CD4-positive, alpha-beta T cell (primary cell): ENCODE results near the gene TCEA2. TPM values are rescaled to one million over a fixed set of nuclear protein-coding genes. Genes with fewer than 3 reads are reported as not detected.

ENCODE experiments used
- ATAC-seq: fragments of 200-7000 bp; cut with Tn5 transposase; one replicate; pipeline ENCODE4 v1.10.0; 2022; ENCODE audit warnings: mild to moderate bottlenecking; ENCODE audit not compliant: poor library complexity
- CTCF ChIA-PET: fragments of 350-600 bp; sonication (Branson Sonifier 250); formaldehyde crosslinking; loops from one replicate; lab custom pipeline; 2021; ENCODE audit warnings: antibody characterized with exemption, inconsistent platforms; lab: Charles Lee
- POLR2A ChIA-PET: fragments of 350-600 bp; sonication (Branson Sonifier 250); formaldehyde crosslinking; loops from one replicate; lab custom pipeline; 2021; ENCODE audit warnings: antibody characterized with exemption, inconsistent platforms; lab: Charles Lee
- DNase-seq, 14 experiments: peaks; one replicate each; pipeline ENCODE4 v3.0.0-alpha.2; 2013 to 2020; ENCODE audit warnings: mixed read lengths in 2 of 14
- H3K27ac ChIP-seq, 2 donors: one replicate each; pipeline versions ENCODE4 v1.5.1 to v1.7.0; 2013; ENCODE audit warnings: low read length in 2 of 2, low read depth in 1 of 2, mild to moderate bottlenecking in 1 of 2
- H3K27me3 ChIP-seq, 2 experiments: 1 replicate in 1 of 2; 2 replicates in 1 of 2; pipeline versions ENCODE4 v1.6.1 to v1.7.0; 2013; ENCODE audit warnings: low read length in 2 of 2, control low read depth in 1 of 2, mild to moderate bottlenecking in 1 of 2, moderate library complexity in 1 of 2; ENCODE audit not compliant: insufficient read depth in 2 of 2, control insufficient read depth in 1 of 2
- H3K36me3 ChIP-seq: one replicate; pipeline ENCODE4 v1.6.1; 2013; ENCODE audit warnings: low read length, control low read depth; ENCODE audit not compliant: insufficient read depth
- H3K4me1 ChIP-seq: one replicate; pipeline ENCODE4 v1.6.1; 2013; ENCODE audit warnings: low read length, control low read depth; ENCODE audit not compliant: insufficient read depth
- H3K4me3 ChIP-seq: one replicate; pipeline ENCODE4 v1.5.1; 2013; ENCODE audit warnings: mild to moderate bottlenecking, low read length, moderate library complexity
- H3K9me3 ChIP-seq, 2 experiments: 1 replicate in 1 of 2; 2 replicates in 1 of 2; pipeline versions ENCODE4 v1.6.1 to v1.7.0; 2013; ENCODE audit warnings: low read length in 2 of 2, mild to moderate bottlenecking in 2 of 2, control low read depth in 1 of 2, moderate library complexity in 1 of 2; ENCODE audit not compliant: control insufficient read depth in 1 of 2, insufficient read depth in 1 of 2
- H3K27ac Mint-ChIP-seq: one replicate; pipeline ENCODE4 v1.8.0; 2020; ENCODE audit warnings: mixed read lengths
- H3K27me3 Mint-ChIP-seq: one replicate; pipeline ENCODE4 v1.8.0; 2021; ENCODE audit warnings: mixed read lengths
- H3K36me3 Mint-ChIP-seq: one replicate; pipeline ENCODE4 v1.8.0; 2021; ENCODE audit warnings: low read depth, mixed read lengths
- H3K4me1 Mint-ChIP-seq: one replicate; pipeline ENCODE4 v1.8.0; 2021; ENCODE audit warnings: low read depth, mixed read lengths
- H3K4me3 Mint-ChIP-seq: one replicate; pipeline ENCODE4 v1.8.0; 2020; ENCODE audit warnings: mild to moderate bottlenecking, mixed read lengths
- H3K9me3 Mint-ChIP-seq: one replicate; pipeline ENCODE4 v1.8.0; 2020; ENCODE audit warnings: mixed read lengths
- CTCF ChIP-seq: fragments of 200-600 bp; IDR thresholded peaks from one replicate; pipeline ENCODE4 v1.8.0; 2022; ENCODE audit warnings: antibody characterized with exemption, mild to moderate bottlenecking
- intact Hi-C, 2 experiments: fragments of 100-400 bp; cut with DNase I in 1 of 2; cut with micrococcal nuclease in 1 of 2; formaldehyde crosslinking; loops; one replicate each; pipeline versions ENCODE4 v1.15.1 to v1.9.0; 2023 to 2025; cut with DNase I, micrococcal nuclease
- total RNA-seq, 174 experiments: library from RNA in 2 of 174; stranded (reverse) in 2 of 174; gene quantifications; one replicate each; pipeline ENCODE4 v1.2.3 and lab custom pipeline; 2021 to 2026

Gene TCEA2
- total RNA-seq, 2 experiments from 2014 or later, result 28.4 to 29.9 TPM

- no peaks in the 10 kb centered on the region for H3K36me3 ChIP-seq
- no peak overlapping the region for H3K4me3 ChIP-seq
- no peak overlapping the region for H3K27ac ChIP-seq
- intact Hi-C loops, result no loop called here
- POLR2A ChIA-PET, result interaction anchor here (1.3 kb wide), 1 partner anchor 31 kb away, joined by 3 read pairs; the partner anchor contains the start of gene LKAAEAR1
- peaks cover 39 to 43% of the 10 kb centered on the region in 2 experiments for H3K27me3 ChIP-seq
- Mint-ChIP-seq H3K27ac (no peak overlapping the region), H3K4me1 (no peaks in the 10 kb centered on the region), H3K36me3 (no peaks in the 10 kb centered on the region), H3K4me3 (peak overlapping the region; percentile 38), H3K27me3 (peaks cover 36% of the 10 kb centered on the region), H3K9me3 (no peaks in the 10 kb centered on the region)
- peaks cover 27% of the 10 kb centered on the region for H3K4me1 ChIP-seq
- no peak for ATAC-seq
- TF ChIP-seq CTCF, result no peak
- DNase-seq, result no peak
- peaks cover 0 to 30% of the 10 kb centered on the region in 2 experiments for H3K9me3 ChIP-seq
- CTCF ChIA-PET, result interaction anchor here (1.6 kb wide), 1 partner anchor 14 kb away, joined by 8 read pairs; no protein-coding TSS in a partner anchor
Observed at GRCh38 chr20:64052987-64053840, 9.8 kb upstream of the TCEA2 start.

GRCh38 chr20:64053841-64054661, 8.9 kb upstream of the TCEA2 start:
- H3K27me3 ChIP-seq, result peaks cover 39% of the 10 kb centered on the region in 2 experiments
- H3K4me3 Mint-ChIP-seq, result no peak overlapping the region

More at GRCh38 chr20:64053841-64054661, 8.9 kb upstream of the TCEA2 start:
- Histone ChIP-seq H3K36me3 (no peaks in the 10 kb centered on the region), H3K4me3 (no peak overlapping the region), H3K4me1 (peaks cover 28% of the 10 kb centered on the region), H3K9me3 (peaks cover 0 to 30% of the 10 kb centered on the region in 2 experiments), H3K27ac (no peak overlapping the region)
- ChIA-PET POLR2A (interaction anchor here (0.8 to 1.3 kb wide), 2 partner anchors 25 to 30 kb away, joined by 3 read pairs; partner anchors contain the start of genes LKAAEAR1 and RGS19), CTCF (interaction anchor here (1.5 to 1.6 kb wide), 2 partner anchors 15 kb away, joined by 7 to 8 read pairs; no protein-coding TSS in a partner anchor)
- peaks cover under 1% of the 10 kb centered on the region for H3K4me1 Mint-ChIP-seq
- DNase-seq (no peak), ATAC-seq (no peak)
- peaks cover 36% of the 10 kb centered on the region for H3K27me3 Mint-ChIP-seq
- no peaks in the 10 kb centered on the region for H3K36me3 Mint-ChIP-seq
- intact Hi-C loops, result no loop called here
- no peak overlapping the region for H3K27ac Mint-ChIP-seq
- TF ChIP-seq CTCF, result no peak
- H3K9me3 Mint-ChIP-seq, result no peaks in the 10 kb centered on the region
